CD4-positive, CD25-positive, alpha-beta regulatory T cell (primary cell): Measurements from ENCODE around the gene ECHDC1. TPM values are rescaled to one million over a fixed set of nuclear protein-coding genes. Genes with fewer than 3 reads are reported as not detected.

Experiments used
- ATAC-seq, 2 donors: fragments of 150-1000 bp; cut with Tn5 transposase; one replicate each; pipeline ENCODE4 v1.10.0; 2021; ENCODE audit warnings: low read depth in 2 of 2, moderate number of reproducible peaks in 2 of 2, moderate library complexity in 1 of 2
- DNase-seq, 3 donors: peaks; one replicate each; pipeline versions ENCODE4 v3.0.0 to v3.0.0-alpha.2; 2012 to 2022; ENCODE audit warnings: mixed read lengths in 1 of 3
- H3K27ac ChIP-seq: one replicate; pipeline ENCODE4 v1.7.0; 2013; ENCODE audit warnings: mild to moderate bottlenecking, low read length; ENCODE audit not compliant: insufficient read depth, poor library complexity, severe bottlenecking
- H3K27me3 ChIP-seq: one replicate; pipeline ENCODE4 v1.7.0; 2013; ENCODE audit warnings: low read length; ENCODE audit not compliant: control insufficient read depth, insufficient read depth
- H3K36me3 ChIP-seq: one replicate; pipeline ENCODE4 v1.7.0; 2013; ENCODE audit warnings: mild to moderate bottlenecking, low read length, moderate library complexity; ENCODE audit not compliant: control insufficient read depth, insufficient read depth
- H3K4me1 ChIP-seq: 2 replicates; pipeline ENCODE4 v1.7.0; 2013; ENCODE audit warnings: mild to moderate bottlenecking, low read length; ENCODE audit not compliant: insufficient read depth, control insufficient read depth, poor library complexity, severe bottlenecking
- H3K4me3 ChIP-seq: one replicate; pipeline ENCODE4 v1.7.0; 2013; ENCODE audit warnings: low read depth, mild to moderate bottlenecking, low read length, moderate library complexity
- H3K9me3 ChIP-seq, 2 experiments: 1 replicate in 1 of 2; 2 replicates in 1 of 2; pipeline ENCODE4 v1.7.0; 2013; ENCODE audit warnings: low read length in 2 of 2, mild to moderate bottlenecking in 1 of 2, moderate library complexity in 1 of 2; ENCODE audit not compliant: control insufficient read depth in 2 of 2
- H3K27ac Mint-ChIP-seq, 3 donors: one replicate each; pipeline ENCODE4 v1.8.0; 2020 to 2022; ENCODE audit warnings: mild to moderate bottlenecking in 3 of 3, mixed read lengths in 3 of 3, moderate library complexity in 2 of 3
- H3K27me3 Mint-ChIP-seq: one replicate; pipeline ENCODE4 v1.8.0; 2022; ENCODE audit warnings: mild to moderate bottlenecking, mixed read lengths
- H3K36me3 Mint-ChIP-seq: one replicate; pipeline ENCODE4 v1.8.0; 2020; ENCODE audit warnings: mixed read lengths
- H3K4me1 Mint-ChIP-seq, 4 donors: one replicate each; pipeline ENCODE4 v1.8.0; 2020 to 2022; ENCODE audit warnings: mixed read lengths in 4 of 4, mild to moderate bottlenecking in 1 of 4
- H3K4me3 Mint-ChIP-seq, 4 donors: one replicate each; pipeline ENCODE4 v1.8.0; 2020 to 2022; ENCODE audit warnings: mild to moderate bottlenecking in 4 of 4, mixed read lengths in 4 of 4, moderate library complexity in 3 of 4
- H3K9me3 Mint-ChIP-seq, 7 donors: one replicate each; pipeline ENCODE4 v1.8.0; 2020 to 2022; ENCODE audit warnings: mixed read lengths in 7 of 7, mild to moderate bottlenecking in 3 of 7, moderate library complexity in 2 of 7
- polyA plus RNA-seq, 4 donors: library from polyadenylated mRNA; unstranded; fragments of 300-500 nt; fragmentation: Illumina TruSeq; gene quantifications; one replicate each; pipeline ENCODE4 v1.2.3, GENCODE V29; 2021
- total RNA-seq: library from RNA; stranded (reverse); gene quantifications from one replicate; pipeline ENCODE4 v1.2.3, GENCODE V29; 2022

ECHDC1 gene
- total and polyA plus RNA-seq, 5 donors from 2014 or later = 22.8 to 71.7 (median 56.6) TPM

GRCh38 chr6:127262896-127263295, 80.5 kb downstream of the ECHDC1 start:
- Mint-ChIP-seq H3K27me3 (peaks cover 19% of the 10 kb centered on the region), H3K27ac (no peak overlapping the region), H3K9me3 (peaks cover 0 to 2% (median 1%) of the 10 kb centered on the region in 7 donors), H3K4me3 (no peak overlapping the region), H3K4me1 (peaks cover 5 to 18% (median 11%) of the 10 kb centered on the region in 4 donors), H3K36me3 (no peaks in the 10 kb centered on the region)
- H3K36me3 ChIP-seq = no peaks in the 10 kb centered on the region
- ATAC-seq (no peak), DNase-seq (no peak)
- peaks cover 5% of the 10 kb centered on the region for H3K4me1 ChIP-seq
- peaks cover 11% of the 10 kb centered on the region for H3K27me3 ChIP-seq
- no peak overlapping the region for H3K4me3 ChIP-seq
- H3K9me3 ChIP-seq = no peaks in the 10 kb centered on the region
- no peak overlapping the region for H3K27ac ChIP-seq

DNA sequence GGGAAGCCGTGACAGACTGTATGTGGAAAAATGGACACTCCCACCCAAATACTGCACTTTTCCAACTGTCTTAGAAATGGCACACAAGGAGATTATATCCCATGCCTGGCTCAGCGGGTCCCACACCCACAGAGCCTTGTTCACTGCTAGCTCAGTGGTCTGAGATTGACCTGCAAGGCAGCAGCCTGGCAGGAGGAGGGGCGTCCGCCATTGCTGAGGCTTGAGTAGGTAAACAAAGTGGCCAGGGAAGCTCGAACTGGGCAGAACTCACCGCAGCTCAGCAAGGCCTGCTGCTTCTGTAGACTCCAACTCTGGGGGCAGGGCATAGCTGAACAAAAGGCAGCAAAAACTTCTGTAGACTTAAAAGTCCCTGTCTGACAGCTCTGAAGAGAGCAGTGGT, 88.1 kb downstream of the ECHDC1 start:
- Mint-ChIP-seq H3K27ac (no peak overlapping the region), H3K27me3 (peaks cover 14% of the 10 kb centered on the region)
- DNase-seq = no peak

DNA sequence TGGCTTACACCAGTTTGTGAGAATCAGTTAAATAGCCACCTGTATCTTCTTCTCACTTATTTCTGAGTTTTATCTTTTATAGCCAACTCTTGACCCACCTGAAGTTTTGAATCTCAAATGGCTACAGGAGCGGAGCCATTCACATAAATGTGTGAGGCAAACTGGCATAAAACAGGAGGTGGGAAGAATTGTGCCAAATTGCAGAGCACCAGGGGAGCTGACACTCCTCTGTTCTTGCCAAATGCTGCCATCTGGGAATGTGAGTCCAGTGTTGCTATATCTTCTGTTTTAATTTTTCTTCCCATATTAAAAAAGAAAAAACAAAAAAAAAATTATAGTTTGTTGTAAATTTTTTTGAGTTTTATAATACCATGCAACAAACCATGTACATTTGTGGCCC, 93.8 kb downstream of the ECHDC1 start:
- no peak overlapping the region for H3K4me3 ChIP-seq
- no peaks in the 10 kb centered on the region for H3K4me1 ChIP-seq
- no peak overlapping the region for H3K27ac ChIP-seq
- Mint-ChIP-seq H3K9me3 (no peaks in the 10 kb centered on the region), H3K36me3 (no peaks in the 10 kb centered on the region), H3K27me3 (peaks cover 17% of the 10 kb centered on the region), H3K4me1 (no peaks in the 10 kb centered on the region), H3K4me3 (no peak overlapping the region), H3K27ac (no peak overlapping the region)
- H3K9me3 ChIP-seq = no peaks in the 10 kb centered on the region
- peaks cover 8% of the 10 kb centered on the region for H3K27me3 ChIP-seq
- DNase-seq = no peak
- H3K36me3 ChIP-seq = no peaks in the 10 kb centered on the region
- ATAC-seq = no peak

More for the DNA sequence above, 88.1 kb downstream of the ECHDC1 start:
- H3K4me1 Mint-ChIP-seq = no peaks in the 10 kb centered on the region
- H3K27ac ChIP-seq = no peak overlapping the region
- no peak overlapping the region for H3K4me3 ChIP-seq
- H3K27me3 ChIP-seq = no peaks in the 10 kb centered on the region
- H3K36me3 Mint-ChIP-seq = no peaks in the 10 kb centered on the region
- H3K9me3 ChIP-seq = no peaks in the 10 kb centered on the region
- no peak for ATAC-seq
- peaks cover 0 to 1% (median 0%) of the 10 kb centered on the region in 7 donors for H3K9me3 Mint-ChIP-seq
- H3K36me3 ChIP-seq = no peaks in the 10 kb centered on the region
- H3K4me1 ChIP-seq = no peaks in the 10 kb centered on the region
- no peak overlapping the region for H3K4me3 Mint-ChIP-seq

GRCh38 chr6:127247114-127248096, 96.0 kb downstream of the ECHDC1 start:
- Histone ChIP-seq H3K27me3 (peaks cover 8% of the 10 kb centered on the region), H3K36me3 (no peaks in the 10 kb centered on the region), H3K27ac (no peak overlapping the region), H3K4me3 (no peak overlapping the region), H3K4me1 (no peaks in the 10 kb centered on the region), H3K9me3 (no peaks in the 10 kb centered on the region)
- Mint-ChIP-seq H3K9me3 (no peaks in the 10 kb centered on the region), H3K36me3 (no peaks in the 10 kb centered on the region), H3K27ac (no peak overlapping the region), H3K27me3 (peaks cover 23% of the 10 kb centered on the region), H3K4me3 (no peak overlapping the region), H3K4me1 (no peaks in the 10 kb centered on the region)
- DNase-seq (no peak), ATAC-seq (no peak)

- no peaks in the 10 kb centered on the region for H3K9me3 ChIP-seq
- no peaks in the 10 kb centered on the region for H3K4me1 ChIP-seq
- ATAC-seq (no peak), DNase-seq (no peak)
- H3K27me3 Mint-ChIP-seq = peaks cover 16% of the 10 kb centered on the region
- no peaks in the 10 kb centered on the region for H3K36me3 ChIP-seq
- peaks cover 8% of the 10 kb centered on the region for H3K27me3 ChIP-seq
- no peaks in the 10 kb centered on the region for H3K36me3 Mint-ChIP-seq
- H3K27ac ChIP-seq = no peak overlapping the region
- H3K4me3 Mint-ChIP-seq = no peak overlapping the region
- peaks cover 0 to 2% (median 0%) of the 10 kb centered on the region in 7 donors for H3K9me3 Mint-ChIP-seq
- no peak overlapping the region for H3K4me3 ChIP-seq
- H3K4me1 Mint-ChIP-seq = no peaks in the 10 kb centered on the region
- H3K27ac Mint-ChIP-seq = no peak overlapping the region
These were observed 99.9 kb downstream of the ECHDC1 start for GRCh38 chr6:127243501-127243900.

Other genes with a start within 250 kb of the ECHDC1 start
- gene RSPO3, start 224.9 kb downstream of the ECHDC1 start, total RNA-seq = not detected
- not detected for gene RSPO3, start 224.9 kb downstream of the ECHDC1 start, polyA plus RNA-seq
- 14.0 TPM for gene RNF146, start 76.7 kb downstream of the ECHDC1 start, total RNA-seq
- 10 to 100 TPM in 2 of 4 donors, 1 to 10 TPM in 2; 7.9 to 17.5 (median 13.2) TPM for gene RNF146, start 76.7 kb downstream of the ECHDC1 start, polyA plus RNA-seq
- 5.8 TPM for gene KIAA0408, start 115.8 kb upstream of the ECHDC1 start, total RNA-seq
- gene KIAA0408, start 115.8 kb upstream of the ECHDC1 start, polyA plus RNA-seq = under 1 TPM in 3 of 4 donors, not detected in 1; 0.24 to 0.68 (median 0.66) TPM
- gene C6orf58, start 233.6 kb upstream of the ECHDC1 start, total RNA-seq = not detected
- not detected for gene C6orf58, start 233.6 kb upstream of the ECHDC1 start, polyA plus RNA-seq